ENCODE data around the gene HRAS. TPM values are rescaled to one million over a fixed set of nuclear protein-coding genes. Genes with fewer than 3 reads are reported as not detected.

HRAS gene
- total RNA-seq, 2 donors from 2014 or later: 28.8 to 40.1 TPM

- H3K4me1 Mint-ChIP-seq (ENCODE audit: low read depth): peaks cover 10% of the 10 kb centered on the region
- H3K27ac Mint-ChIP-seq: peak overlapping the region; percentile 87
- peaks cover 12% of the 10 kb centered on the region for H3K27me3 Mint-ChIP-seq (ENCODE audit: low read depth)
- no peaks in the 10 kb centered on the region for H3K9me3 Mint-ChIP-seq
- H3K36me3 Mint-ChIP-seq (ENCODE audit: insufficient read depth in 2 of 2): no peaks in the 10 kb centered on the region
- DNase-seq (no peak), ATAC-seq (replicated peaks in 1 of 2) (peak; percentile 12 to 43)
- peak overlapping the region; percentile 90 to 96 for H3K4me3 Mint-ChIP-seq
Observed at GRCh38 chr11:561148-562003, 26.0 kb upstream of the HRAS start.

GRCh38 chr11:560305-561147 lies 25.1 kb upstream of the HRAS start, which contains the start of the genes LMNTD2 and RASSF7:
Gene LMNTD2 (minus strand): TSS chr11:560738. CDS start chr11:560716, 22 bp downstream.
Gene RASSF7 (plus strand): TSS chr11:560970. CDS start chr11:561769, 799 bp downstream.
- peak within 1 kb of the TSS; percentile 90 to 96 for H3K4me3 Mint-ChIP-seq
- peak; percentile 96 to 97 for DNase-seq
- peaks cover 15% of the 10 kb centered on the region for H3K27me3 Mint-ChIP-seq (ENCODE audit: low read depth)
- peak within 1 kb of the TSS; percentile 87 for H3K27ac Mint-ChIP-seq
- ATAC-seq (replicated peaks in 1 of 2): peak; percentile 92 to 95
- H3K4me1 Mint-ChIP-seq (ENCODE audit: low read depth): peaks cover 10% of the 10 kb centered on the region
- no peaks in the 10 kb centered on the region for H3K9me3 Mint-ChIP-seq
- no peaks in the 10 kb centered on the region for H3K36me3 Mint-ChIP-seq (ENCODE audit: insufficient read depth in 2 of 2)

GRCh38 chr11:559712-560304 lies 24.4 kb upstream of the HRAS start:
- no peak for ATAC-seq (replicated peaks in 1 of 2)

GRCh38 chr11:559020-559620 lies 23.7 kb upstream of the HRAS start:
- H3K4me3 Mint-ChIP-seq: no peak overlapping the region
- peaks cover 10% of the 10 kb centered on the region for H3K4me1 Mint-ChIP-seq (ENCODE audit: low read depth)
- H3K36me3 Mint-ChIP-seq (ENCODE audit: insufficient read depth in 2 of 2): no peaks in the 10 kb centered on the region
- DNase-seq: no peak
- H3K27me3 Mint-ChIP-seq (ENCODE audit: low read depth): peaks cover 15% of the 10 kb centered on the region
- no peak for ATAC-seq (replicated peaks in 1 of 2)
- no peak overlapping the region for H3K27ac Mint-ChIP-seq
- H3K9me3 Mint-ChIP-seq: no peaks in the 10 kb centered on the region

More at GRCh38 chr11:559712-560304, 24.4 kb upstream of the HRAS start:
- H3K4me1 Mint-ChIP-seq (ENCODE audit: low read depth): peaks cover 10% of the 10 kb centered on the region
- H3K4me3 Mint-ChIP-seq: peak overlapping the region; percentile 90 to 96
- H3K9me3 Mint-ChIP-seq: no peaks in the 10 kb centered on the region
- DNase-seq: no peak
- peaks cover 15% of the 10 kb centered on the region for H3K27me3 Mint-ChIP-seq (ENCODE audit: low read depth)
- H3K27ac Mint-ChIP-seq: no peak overlapping the region
- H3K36me3 Mint-ChIP-seq (ENCODE audit: insufficient read depth in 2 of 2): no peaks in the 10 kb centered on the region

- Mint-ChIP-seq H3K27ac (no peak overlapping the region), H3K4me1 (ENCODE audit: low read depth) (peaks cover 10% of the 10 kb centered on the region), H3K4me3 (no peak overlapping the region), H3K27me3 (ENCODE audit: low read depth) (peaks cover 15% of the 10 kb centered on the region), H3K36me3 (ENCODE audit: insufficient read depth in 2 of 2) (no peaks in the 10 kb centered on the region), H3K9me3 (no peaks in the 10 kb centered on the region)
- no peak for ATAC-seq (replicated peaks in 1 of 2)
- DNase-seq: no peak
Observed at GRCh38 chr11:558503-558902, 23.1 kb upstream of the HRAS start.

GRCh38 chr11:557328-558132 lies 22.2 kb upstream of the HRAS start:
- peaks cover 15% of the 10 kb centered on the region for H3K27me3 Mint-ChIP-seq (ENCODE audit: low read depth)
- no peak overlapping the region for H3K4me3 Mint-ChIP-seq
- no peak overlapping the region for H3K27ac Mint-ChIP-seq
- H3K36me3 Mint-ChIP-seq (ENCODE audit: insufficient read depth in 2 of 2): no peaks in the 10 kb centered on the region
- H3K9me3 Mint-ChIP-seq: no peaks in the 10 kb centered on the region
- ATAC-seq (replicated peaks in 1 of 2): no peak
- H3K4me1 Mint-ChIP-seq (ENCODE audit: low read depth): peaks cover 10% of the 10 kb centered on the region
- no peak for DNase-seq

- H3K36me3 Mint-ChIP-seq (ENCODE audit: insufficient read depth in 2 of 2): no peaks in the 10 kb centered on the region
- peaks cover 9% of the 10 kb centered on the region for H3K4me1 Mint-ChIP-seq (ENCODE audit: low read depth)
- H3K27me3 Mint-ChIP-seq (ENCODE audit: low read depth): peaks cover 15% of the 10 kb centered on the region
- no peak overlapping the region for H3K27ac Mint-ChIP-seq
- ATAC-seq (replicated peaks in 1 of 2): no peak
- no peaks in the 10 kb centered on the region for H3K9me3 Mint-ChIP-seq
- H3K4me3 Mint-ChIP-seq: peak overlapping the region; percentile 29 to 60
- no peak for DNase-seq
Observed at GRCh38 chr11:556662-557256, 21.4 kb upstream of the HRAS start.

GRCh38 chr11:555780-556661 lies 20.6 kb upstream of the HRAS start:
- H3K27ac Mint-ChIP-seq: no peak overlapping the region
- peaks cover 5% of the 10 kb centered on the region for H3K4me1 Mint-ChIP-seq (ENCODE audit: low read depth)
- DNase-seq: no peak
- H3K4me3 Mint-ChIP-seq: peak overlapping the region; percentile 29 to 60
- peaks cover 15% of the 10 kb centered on the region for H3K27me3 Mint-ChIP-seq (ENCODE audit: low read depth)
- no peaks in the 10 kb centered on the region for H3K36me3 Mint-ChIP-seq (ENCODE audit: insufficient read depth in 2 of 2)
- H3K9me3 Mint-ChIP-seq: no peaks in the 10 kb centered on the region
- no peak for ATAC-seq (replicated peaks in 1 of 2)

GRCh38 chr11:555227-555779 lies 19.9 kb upstream of the HRAS start:
- Mint-ChIP-seq H3K27ac (no peak overlapping the region), H3K9me3 (no peaks in the 10 kb centered on the region), H3K27me3 (ENCODE audit: low read depth) (peaks cover 15% of the 10 kb centered on the region), H3K36me3 (ENCODE audit: insufficient read depth in 2 of 2) (no peaks in the 10 kb centered on the region), H3K4me3 (peak overlapping the region in 1 of 2 donors; percentile 51), H3K4me1 (ENCODE audit: low read depth) (peaks cover 5% of the 10 kb centered on the region)
- ATAC-seq (replicated peaks in 1 of 2) (peak; percentile 8 to 10), DNase-seq (no peak)

- Mint-ChIP-seq H3K4me1 (ENCODE audit: low read depth) (no peaks in the 10 kb centered on the region), H3K27me3 (ENCODE audit: low read depth) (peaks cover 15% of the 10 kb centered on the region), H3K27ac (no peak overlapping the region), H3K9me3 (no peaks in the 10 kb centered on the region), H3K36me3 (ENCODE audit: insufficient read depth in 2 of 2) (no peaks in the 10 kb centered on the region), H3K4me3 (peak overlapping the region; percentile 36 to 62)
- DNase-seq (peak; percentile 80 to 82), ATAC-seq (replicated peaks in 1 of 2) (peak; percentile 81 to 87)
Observed at GRCh38 chr11:554428-555226, 19.3 kb upstream of the HRAS start.
